Smooth muscle cell (in vitro differentiated cells): ENCODE data around the gene NABP1. TPM values are rescaled to one million over a fixed set of nuclear protein-coding genes. Genes with fewer than 3 reads are reported as not detected.

Source experiments
- DNase-seq: peaks from one replicate; lab custom pipeline; 2025; ENCODE audit not compliant: unreplicated experiment; lab: John Stamatoyannopoulos, UW
- H2AFZ ChIP-seq: fragments of 200-600 bp; sonication (generic); 2 replicates; pipeline ENCODE4 v1.6.0; 2016; ENCODE audit warnings: antibody characterized with exemption, low read depth, mild to moderate bottlenecking
- H3F3A ChIP-seq: fragments of 200-600 bp; sonication (generic); 2 replicates; pipeline ENCODE4 v1.6.0; 2017; ENCODE audit warnings: antibody characterized with exemption, low read depth
- H3K27ac ChIP-seq: fragments of 200-600 bp; sonication (generic); 2 replicates; pipeline ENCODE4 v1.5.1; 2016; ENCODE audit warnings: low read depth, mild to moderate bottlenecking
- H3K27me3 ChIP-seq: fragments of 200-600 bp; sonication (generic); 2 replicates; pipeline ENCODE4 v1.6.1; 2016; ENCODE audit warnings: low read depth, mild to moderate bottlenecking
- H3K36me3 ChIP-seq: fragments of 200-600 bp; sonication (generic); 2 replicates; pipeline ENCODE4 v1.5.1; 2016; ENCODE audit warnings: low read depth
- H3K4me1 ChIP-seq: fragments of 200-600 bp; sonication (generic); 2 replicates; pipeline ENCODE4 v1.5.1; 2016; ENCODE audit warnings: low read depth
- H3K4me2 ChIP-seq: fragments of 200-600 bp; sonication (generic); 2 replicates; pipeline ENCODE4 v1.6.0; 2016; ENCODE audit warnings: mild to moderate bottlenecking
- H3K4me3 ChIP-seq: fragments of 200-600 bp; sonication (generic); 2 replicates; pipeline ENCODE4 v1.5.1; 2016; ENCODE audit warnings: mild to moderate bottlenecking
- H3K79me2 ChIP-seq: fragments of 200-600 bp; sonication (generic); 2 replicates; pipeline ENCODE4 v1.6.0; 2016; ENCODE audit warnings: low read depth, mild to moderate bottlenecking
- H3K9ac ChIP-seq: fragments of 200-600 bp; sonication (generic); 2 replicates; pipeline ENCODE4 v1.6.0; 2016; ENCODE audit warnings: low read depth
- H3K9me3 ChIP-seq: fragments of 200-600 bp; sonication (generic); replicated peaks from 2 replicates; pipeline ENCODE4 v1.5.1; 2016; ENCODE audit warnings: low read depth
- H4K20me1 ChIP-seq: fragments of 200-600 bp; sonication (generic); 2 replicates; pipeline ENCODE4 v1.6.0; 2016; ENCODE audit warnings: low read depth
- whole genome bisulfite sequencing: methylation state at CpG from one replicate; pipeline ENCODE4 v1.1.7; 2016; ENCODE audit warnings: low lambda C conversion rate; 5-methylcytosine and 5-hydroxymethylcytosine counted together
- polyA plus RNA-seq: library from polyadenylated mRNA; unstranded; fragments of >200 nt; fragmentation: Nextera tagmentation; extraction: Ambion mirVana; gene quantifications from 2 replicates; pipeline ENCODE4 v1.2.1, GENCODE V29; 2016
- total RNA-seq: library from RNA; depleted of rRNA; stranded (reverse); fragments of >200 nt; gene quantifications from 2 replicates; pipeline ENCODE4 v1.2.3, GENCODE V29; 2014
- TF ChIP-seq, protein P1 (sequence below): fragments of 200-600 bp; sonication (generic); IDR thresholded peaks from 2 replicates; pipeline ENCODE4 v1.5.1; 2017; ENCODE audit warnings: borderline replicate concordance, mild to moderate bottlenecking, antibody characterized with exemption; ENCODE audit not compliant: insufficient read depth, poor library complexity, severe bottlenecking

The NABP1 gene
- total and polyA plus RNA-seq, 2 experiments from 2014 or later: 7.8 to 44.9 TPM

DNA sequence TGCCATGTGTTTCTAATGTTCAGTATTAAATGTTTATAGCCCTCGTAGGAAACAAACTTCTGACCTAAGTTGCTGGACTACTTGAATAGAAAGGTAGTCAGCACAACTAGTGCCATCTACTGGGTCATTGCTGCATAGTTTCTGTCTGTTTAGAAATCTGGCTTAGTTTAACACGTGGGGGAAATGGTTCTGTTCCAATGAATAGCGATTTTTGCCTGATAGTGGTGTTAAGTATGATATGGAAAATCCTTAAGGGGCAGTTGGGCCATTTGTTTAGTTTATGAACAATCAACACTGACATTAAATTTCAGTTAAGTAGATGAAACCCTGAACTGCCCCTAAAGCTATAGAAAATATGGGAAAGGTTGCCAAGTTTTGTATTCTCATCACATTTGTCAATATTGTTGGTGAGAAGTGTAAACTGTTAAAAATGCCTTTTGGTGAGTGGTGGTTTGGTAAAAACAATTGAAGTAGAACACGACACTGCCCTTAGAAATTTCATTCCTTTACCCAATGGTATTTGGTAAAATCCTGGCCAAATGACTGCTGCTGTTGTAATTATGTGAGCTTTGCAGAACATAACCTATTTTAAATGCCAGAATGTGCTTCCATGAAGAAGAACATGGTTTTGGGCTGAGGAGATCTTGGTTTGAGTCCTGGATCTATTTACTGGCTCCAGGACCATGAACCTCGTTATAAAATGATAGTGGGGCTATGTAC is 13.2 kb downstream of the NABP1 start:
- H2AFZ ChIP-seq: no peak overlapping the region
- no peak overlapping the region for H3K4me3 ChIP-seq
- H3K4me2 ChIP-seq: peak overlapping the region; percentile 76
- no peak overlapping the region for H3K9ac ChIP-seq
- 33% methylated on average over 5 of the region's 5 CpGs for WGBS
- no peaks in the 10 kb centered on the region for H4K20me1 ChIP-seq
- H3K36me3 ChIP-seq: no peaks in the 10 kb centered on the region
- H3F3A ChIP-seq: no peaks in the 10 kb centered on the region
- H3K79me2 ChIP-seq: no peaks in the 10 kb centered on the region
- no peaks in the 10 kb centered on the region for H3K9me3 ChIP-seq
- DNase-seq: no peak
- H3K4me1 ChIP-seq: peaks cover 3% of the 10 kb centered on the region
- no peak overlapping the region for H3K27ac ChIP-seq
- no peaks in the 10 kb centered on the region for H3K27me3 ChIP-seq
- TF ChIP-seq, protein P1, sequence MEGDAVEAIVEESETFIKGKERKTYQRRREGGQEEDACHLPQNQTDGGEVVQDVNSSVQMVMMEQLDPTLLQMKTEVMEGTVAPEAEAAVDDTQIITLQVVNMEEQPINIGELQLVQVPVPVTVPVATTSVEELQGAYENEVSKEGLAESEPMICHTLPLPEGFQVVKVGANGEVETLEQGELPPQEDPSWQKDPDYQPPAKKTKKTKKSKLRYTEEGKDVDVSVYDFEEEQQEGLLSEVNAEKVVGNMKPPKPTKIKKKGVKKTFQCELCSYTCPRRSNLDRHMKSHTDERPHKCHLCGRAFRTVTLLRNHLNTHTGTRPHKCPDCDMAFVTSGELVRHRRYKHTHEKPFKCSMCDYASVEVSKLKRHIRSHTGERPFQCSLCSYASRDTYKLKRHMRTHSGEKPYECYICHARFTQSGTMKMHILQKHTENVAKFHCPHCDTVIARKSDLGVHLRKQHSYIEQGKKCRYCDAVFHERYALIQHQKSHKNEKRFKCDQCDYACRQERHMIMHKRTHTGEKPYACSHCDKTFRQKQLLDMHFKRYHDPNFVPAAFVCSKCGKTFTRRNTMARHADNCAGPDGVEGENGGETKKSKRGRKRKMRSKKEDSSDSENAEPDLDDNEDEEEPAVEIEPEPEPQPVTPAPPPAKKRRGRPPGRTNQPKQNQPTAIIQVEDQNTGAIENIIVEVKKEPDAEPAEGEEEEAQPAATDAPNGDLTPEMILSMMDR: peak; percentile 69

DNA sequence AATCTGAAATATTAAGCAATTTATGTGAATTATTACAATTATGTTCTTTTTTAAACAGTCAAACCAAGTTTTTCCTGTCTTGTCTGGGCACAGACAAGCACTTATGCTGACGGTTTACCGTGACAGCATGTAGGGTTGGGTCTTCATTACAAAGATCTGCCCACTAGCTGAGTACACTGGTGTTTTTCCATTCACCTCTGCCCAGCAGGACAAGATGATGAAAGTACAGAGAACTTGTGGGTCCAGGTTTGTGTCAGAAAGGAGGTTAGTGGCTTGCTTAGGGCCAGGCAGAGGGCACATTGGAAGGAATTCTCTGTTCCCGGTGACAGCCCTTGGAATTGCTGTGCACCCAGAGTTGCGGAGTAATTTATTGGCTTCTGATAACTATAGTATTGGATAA is 14.0 kb downstream of the NABP1 start:
- H3K4me1 ChIP-seq: peaks cover 3% of the 10 kb centered on the region
- no peaks in the 10 kb centered on the region for H3F3A ChIP-seq
- H3K27me3 ChIP-seq: no peaks in the 10 kb centered on the region
- no peaks in the 10 kb centered on the region for H4K20me1 ChIP-seq
- H3K9me3 ChIP-seq: no peaks in the 10 kb centered on the region
- H3K79me2 ChIP-seq: no peaks in the 10 kb centered on the region
- WGBS: 87% methylated on average over 4 of the region's 4 CpGs
- TF ChIP-seq, protein P1: no peak
- no peak overlapping the region for H3K4me3 ChIP-seq
- H3K9ac ChIP-seq: no peak overlapping the region
- no peak for DNase-seq
- no peaks in the 10 kb centered on the region for H3K36me3 ChIP-seq
- H3K27ac ChIP-seq: no peak overlapping the region
- H2AFZ ChIP-seq: no peak overlapping the region
- no peak overlapping the region for H3K4me2 ChIP-seq

DNA sequence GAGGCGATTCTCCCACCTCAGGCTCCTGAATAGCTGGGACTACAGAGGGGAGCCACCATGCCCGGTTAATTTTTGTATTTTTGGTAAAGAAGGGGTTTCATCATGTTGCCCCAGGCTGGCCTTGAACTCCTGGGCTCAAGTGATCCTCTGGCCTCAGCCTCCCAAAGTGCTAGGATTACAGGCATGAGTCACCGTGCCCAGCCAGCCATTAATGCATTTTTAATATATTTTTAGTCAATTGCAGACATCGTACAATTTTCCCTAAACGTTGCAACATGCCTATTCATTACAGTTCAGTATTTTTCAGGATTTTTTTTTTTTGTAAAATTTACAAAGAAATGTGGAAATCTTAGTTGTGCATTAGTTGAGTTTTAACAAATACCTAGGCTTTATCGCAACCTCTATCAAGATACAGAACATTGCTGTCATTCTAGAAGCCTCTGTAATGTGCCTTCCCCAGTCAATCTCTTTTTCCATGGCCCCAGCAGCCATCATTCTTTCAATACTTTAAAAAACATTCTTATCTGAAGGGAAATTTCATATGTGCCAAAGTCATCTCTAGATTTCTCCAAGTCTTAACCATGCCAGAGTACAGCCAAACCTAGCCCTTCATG is 14.7 kb downstream of the NABP1 start:
- H3K4me2 ChIP-seq: no peak overlapping the region
- no peaks in the 10 kb centered on the region for H3K36me3 ChIP-seq
- 81% methylated on average over 6 of the region's 6 CpGs for WGBS
- no peak overlapping the region for H3K27ac ChIP-seq
- peaks cover 3% of the 10 kb centered on the region for H3K4me1 ChIP-seq
- no peaks in the 10 kb centered on the region for H3K27me3 ChIP-seq
- TF ChIP-seq, protein P1: no peak
- H3K79me2 ChIP-seq: no peaks in the 10 kb centered on the region
- no peak for DNase-seq
- H4K20me1 ChIP-seq: no peaks in the 10 kb centered on the region
- H2AFZ ChIP-seq: no peak overlapping the region
- H3K9me3 ChIP-seq: no peaks in the 10 kb centered on the region
- no peaks in the 10 kb centered on the region for H3F3A ChIP-seq
- no peak overlapping the region for H3K4me3 ChIP-seq
- no peak overlapping the region for H3K9ac ChIP-seq

DNA sequence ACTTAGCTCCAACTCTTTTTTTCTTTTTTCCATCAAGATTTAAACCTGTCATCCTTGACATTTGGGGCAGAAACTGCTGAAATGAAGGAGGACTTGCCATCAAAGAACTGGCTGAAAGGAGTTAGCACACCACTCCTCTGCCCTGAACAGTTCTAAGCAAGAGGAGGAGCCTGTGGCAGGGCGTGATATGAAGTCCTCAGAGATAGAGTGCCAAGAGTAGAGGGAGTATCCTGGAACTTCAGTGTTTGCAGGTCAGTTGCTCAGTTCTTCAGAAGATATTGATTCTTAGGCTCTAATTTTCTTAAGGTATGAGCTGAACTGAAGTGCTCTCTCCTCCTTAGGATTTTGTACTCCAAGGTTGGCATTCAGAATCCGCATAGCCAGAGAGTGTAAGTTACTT is 15.2 kb downstream of the NABP1 start:
- H3K4me1 ChIP-seq: peaks cover 3% of the 10 kb centered on the region
- 89% methylated on average over 2 of the region's 2 CpGs for WGBS
- no peak overlapping the region for H3K9ac ChIP-seq
- no peak overlapping the region for H3K4me3 ChIP-seq
- H3K4me2 ChIP-seq: no peak overlapping the region
- H3K27me3 ChIP-seq: no peaks in the 10 kb centered on the region
- H4K20me1 ChIP-seq: no peaks in the 10 kb centered on the region
- no peaks in the 10 kb centered on the region for H3K9me3 ChIP-seq
- no peaks in the 10 kb centered on the region for H3K36me3 ChIP-seq
- no peaks in the 10 kb centered on the region for H3K79me2 ChIP-seq
- DNase-seq: no peak
- no peak overlapping the region for H2AFZ ChIP-seq
- H3F3A ChIP-seq: no peaks in the 10 kb centered on the region
- no peak overlapping the region for H3K27ac ChIP-seq
- TF ChIP-seq, protein P1: no peak
